ENCODE results near the gene ARHGAP10.

The ARHGAP10 gene

GRCh38 chr4:147824316-147824715, 92.4 kb downstream of the ARHGAP10 start:
- H3K4me1 ChIP-seq (ENCODE audit: control insufficient read depth in 2 of 2, insufficient read depth in 1 of 2, low read depth in 1 of 2, low read length in 2 of 2), result peaks cover 0 to 9% of the 10 kb centered on the region in 2 donors
- no peaks in the 10 kb centered on the region for H3K27me3 ChIP-seq (ENCODE audit: control insufficient read depth in 3 of 3, insufficient read depth in 3 of 3, low read depth in 1 of 3, low read length in 3 of 3)
- H4K91ac ChIP-seq (ENCODE audit: low read depth, low read length, poor library complexity), result no peak overlapping the region
- no peak overlapping the region for H3K27ac ChIP-seq (replicated peaks; ENCODE audit: low read length)
- no CpG with 5 or more reads among the region's 5 CpGs for WGBS, 2 donors (ENCODE audit: extremely low coverage in 2 of 2, insufficient read length in 2 of 2, insufficient replicate concordance in 1 of 2)
- no peak overlapping the region for H3K23ac ChIP-seq (ENCODE audit: low read depth, low read length, poor library complexity)
- H3K4me2 ChIP-seq (ENCODE audit: insufficient read depth, low read length, poor library complexity, severe bottlenecking), result no peak overlapping the region
- H3K4ac ChIP-seq (ENCODE audit: low read length), result no peak overlapping the region
- H2BK5ac ChIP-seq (ENCODE audit: low read length), result no peak overlapping the region
- no peak overlapping the region for H3K9ac ChIP-seq (ENCODE audit: low read depth, low read length, poor library complexity)
- no peak overlapping the region for H3K4me3 ChIP-seq (ENCODE audit: low read length in 2 of 2)
- no peaks in the 10 kb centered on the region for H3K79me1 ChIP-seq (ENCODE audit: low read depth, low read length)
- H2BK120ac ChIP-seq (ENCODE audit: low read depth, low read length), result no peak overlapping the region
- H2AK5ac ChIP-seq (ENCODE audit: low read depth, low read length), result no peak overlapping the region
- no peak overlapping the region for H2AFZ ChIP-seq (ENCODE audit: low read length)
- no peak for DNase-seq (ENCODE audit: low spot score)
- H3K36me3 ChIP-seq (replicated peaks in 1 of 2; ENCODE audit: control insufficient read depth in 2 of 2, insufficient read depth in 2 of 2, low read length in 2 of 2), result no peaks in the 10 kb centered on the region
- H2BK15ac ChIP-seq (ENCODE audit: low read length), result no peak overlapping the region
- no peak overlapping the region for H2BK12ac ChIP-seq (ENCODE audit: low read length)
- no peak overlapping the region for H4K8ac ChIP-seq (ENCODE audit: low read depth, low read length)
- no peak overlapping the region for H3K14ac ChIP-seq (ENCODE audit: low read length)
- H3K18ac ChIP-seq (ENCODE audit: low read length), result no peak overlapping the region
- H3K9me3 ChIP-seq (replicated peaks in 1 of 2; ENCODE audit: control insufficient read depth in 2 of 2, insufficient read depth in 1 of 2, low read depth in 1 of 2, low read length in 2 of 2), result no peaks in the 10 kb centered on the region

GRCh38 chr4:147824884-147825283, 93.0 kb downstream of the ARHGAP10 start:
- Histone ChIP-seq H3K18ac (ENCODE audit: low read length) (no peak overlapping the region), H3K23ac (ENCODE audit: low read depth, low read length, poor library complexity) (no peak overlapping the region), H4K91ac (ENCODE audit: low read depth, low read length, poor library complexity) (no peak overlapping the region), H3K79me1 (ENCODE audit: low read depth, low read length) (no peaks in the 10 kb centered on the region), H3K4me2 (ENCODE audit: insufficient read depth, low read length, poor library complexity, severe bottlenecking) (no peak overlapping the region), H4K8ac (ENCODE audit: low read depth, low read length) (no peak overlapping the region), H3K27me3 (ENCODE audit: control insufficient read depth in 3 of 3, insufficient read depth in 3 of 3, low read depth in 1 of 3, low read length in 3 of 3) (no peaks in the 10 kb centered on the region), H3K4me1 (ENCODE audit: control insufficient read depth in 2 of 2, insufficient read depth in 1 of 2, low read depth in 1 of 2, low read length in 2 of 2) (peaks cover 0 to 13% of the 10 kb centered on the region in 2 donors), H3K14ac (ENCODE audit: low read length) (no peak overlapping the region), H2BK12ac (ENCODE audit: low read length) (no peak overlapping the region), H2BK5ac (ENCODE audit: low read length) (no peak overlapping the region), H2BK120ac (ENCODE audit: low read depth, low read length) (no peak overlapping the region), H2AK5ac (ENCODE audit: low read depth, low read length) (no peak overlapping the region), H3K27ac (replicated peaks; ENCODE audit: low read length) (no peak overlapping the region), H3K9ac (ENCODE audit: low read depth, low read length, poor library complexity) (no peak overlapping the region), H2BK15ac (ENCODE audit: low read length) (no peak overlapping the region), H2AFZ (ENCODE audit: low read length) (no peak overlapping the region), H3K36me3 (replicated peaks in 1 of 2; ENCODE audit: control insufficient read depth in 2 of 2, insufficient read depth in 2 of 2, low read length in 2 of 2) (no peaks in the 10 kb centered on the region), H3K9me3 (replicated peaks in 1 of 2; ENCODE audit: control insufficient read depth in 2 of 2, insufficient read depth in 1 of 2, low read depth in 1 of 2, low read length in 2 of 2) (no peaks in the 10 kb centered on the region), H3K4me3 (ENCODE audit: low read length in 2 of 2) (no peak overlapping the region), H3K4ac (ENCODE audit: low read length) (no peak overlapping the region)
- no CpG with 5 or more reads among the region's 4 CpGs for WGBS, 2 donors (ENCODE audit: extremely low coverage in 2 of 2, insufficient read length in 2 of 2, insufficient replicate concordance in 1 of 2)
- no peak for DNase-seq (ENCODE audit: low spot score)

GRCh38 chr4:147825451-147826287, 93.8 kb downstream of the ARHGAP10 start:
- no peak overlapping the region for H3K14ac ChIP-seq (ENCODE audit: low read length)
- no peak overlapping the region for H2BK120ac ChIP-seq (ENCODE audit: low read depth, low read length)
- no peaks in the 10 kb centered on the region for H3K36me3 ChIP-seq (replicated peaks in 1 of 2; ENCODE audit: control insufficient read depth in 2 of 2, insufficient read depth in 2 of 2, low read length in 2 of 2)
- DNase-seq (ENCODE audit: low spot score), result no peak
- no CpG with 5 or more reads among the region's 8 CpGs for WGBS, 2 donors (ENCODE audit: extremely low coverage in 2 of 2, insufficient read length in 2 of 2, insufficient replicate concordance in 1 of 2)
- H3K4me2 ChIP-seq (ENCODE audit: insufficient read depth, low read length, poor library complexity, severe bottlenecking), result no peak overlapping the region
- no peak overlapping the region for H3K4me3 ChIP-seq (ENCODE audit: low read length in 2 of 2)
- H3K4me1 ChIP-seq (ENCODE audit: control insufficient read depth in 2 of 2, insufficient read depth in 1 of 2, low read depth in 1 of 2, low read length in 2 of 2), result peaks cover 0 to 13% of the 10 kb centered on the region in 2 donors
- H3K79me1 ChIP-seq (ENCODE audit: low read depth, low read length), result no peaks in the 10 kb centered on the region
- H2BK5ac ChIP-seq (ENCODE audit: low read length), result no peak overlapping the region
- no peaks in the 10 kb centered on the region for H3K9me3 ChIP-seq (replicated peaks in 1 of 2; ENCODE audit: control insufficient read depth in 2 of 2, insufficient read depth in 1 of 2, low read depth in 1 of 2, low read length in 2 of 2)
- H4K91ac ChIP-seq (ENCODE audit: low read depth, low read length, poor library complexity), result no peak overlapping the region
- no peak overlapping the region for H3K18ac ChIP-seq (ENCODE audit: low read length)
- H3K9ac ChIP-seq (ENCODE audit: low read depth, low read length, poor library complexity), result no peak overlapping the region
- H3K4ac ChIP-seq (ENCODE audit: low read length), result no peak overlapping the region
- no peak overlapping the region for H3K27ac ChIP-seq (replicated peaks; ENCODE audit: low read length)
- H2AFZ ChIP-seq (ENCODE audit: low read length), result no peak overlapping the region
- no peaks in the 10 kb centered on the region for H3K27me3 ChIP-seq (ENCODE audit: control insufficient read depth in 3 of 3, insufficient read depth in 3 of 3, low read depth in 1 of 3, low read length in 3 of 3)
- H3K23ac ChIP-seq (ENCODE audit: low read depth, low read length, poor library complexity), result no peak overlapping the region
- no peak overlapping the region for H4K8ac ChIP-seq (ENCODE audit: low read depth, low read length)
- no peak overlapping the region for H2AK5ac ChIP-seq (ENCODE audit: low read depth, low read length)
- no peak overlapping the region for H2BK15ac ChIP-seq (ENCODE audit: low read length)
- no peak overlapping the region for H2BK12ac ChIP-seq (ENCODE audit: low read length)

DNA sequence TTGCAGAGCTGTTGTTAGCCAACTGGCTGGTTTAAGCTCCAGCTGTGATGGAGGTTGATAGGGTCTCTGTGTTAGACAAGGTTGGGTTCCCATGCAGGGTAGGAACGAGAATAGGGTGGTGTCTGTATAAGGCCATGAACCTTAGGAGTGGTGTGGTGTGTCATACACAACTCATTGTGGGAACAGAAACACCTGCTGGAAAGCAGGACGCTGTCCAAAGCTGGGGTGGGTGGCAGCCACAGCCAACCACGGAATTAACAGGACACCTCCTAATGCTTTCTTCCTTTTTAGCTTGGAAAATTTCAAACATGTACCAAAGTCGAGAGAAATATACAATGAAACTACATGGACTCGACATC, 94.4 kb downstream of the ARHGAP10 start:
- no CpG with 5 or more reads among the region's 5 CpGs for WGBS, 2 donors (ENCODE audit: extremely low coverage in 2 of 2, insufficient read length in 2 of 2, insufficient replicate concordance in 1 of 2)
- no peaks in the 10 kb centered on the region for H3K36me3 ChIP-seq (replicated peaks in 1 of 2; ENCODE audit: control insufficient read depth in 2 of 2, insufficient read depth in 2 of 2, low read length in 2 of 2)
- no peak overlapping the region for H4K8ac ChIP-seq (ENCODE audit: low read depth, low read length)
- H3K27me3 ChIP-seq (ENCODE audit: control insufficient read depth in 3 of 3, insufficient read depth in 3 of 3, low read depth in 1 of 3, low read length in 3 of 3), result no peaks in the 10 kb centered on the region
- no peak overlapping the region for H3K18ac ChIP-seq (ENCODE audit: low read length)
- no peak overlapping the region for H3K9ac ChIP-seq (ENCODE audit: low read depth, low read length, poor library complexity)
- H3K9me3 ChIP-seq (replicated peaks in 1 of 2; ENCODE audit: control insufficient read depth in 2 of 2, insufficient read depth in 1 of 2, low read depth in 1 of 2, low read length in 2 of 2), result no peaks in the 10 kb centered on the region
- H3K79me1 ChIP-seq (ENCODE audit: low read depth, low read length), result no peaks in the 10 kb centered on the region
- H3K4ac ChIP-seq (ENCODE audit: low read length), result no peak overlapping the region
- H2BK12ac ChIP-seq (ENCODE audit: low read length), result no peak overlapping the region
- no peak overlapping the region for H3K4me3 ChIP-seq (ENCODE audit: low read length in 2 of 2)
- no peak overlapping the region for H2BK15ac ChIP-seq (ENCODE audit: low read length)
- H3K27ac ChIP-seq (replicated peaks; ENCODE audit: low read length), result no peak overlapping the region
- H2BK5ac ChIP-seq (ENCODE audit: low read length), result no peak overlapping the region
- no peak overlapping the region for H2AK5ac ChIP-seq (ENCODE audit: low read depth, low read length)
- H3K4me1 ChIP-seq (ENCODE audit: control insufficient read depth in 2 of 2, insufficient read depth in 1 of 2, low read depth in 1 of 2, low read length in 2 of 2), result peaks cover 0 to 10% of the 10 kb centered on the region in 2 donors
- H3K23ac ChIP-seq (ENCODE audit: low read depth, low read length, poor library complexity), result no peak overlapping the region
- no peak overlapping the region for H3K14ac ChIP-seq (ENCODE audit: low read length)
- H4K91ac ChIP-seq (ENCODE audit: low read depth, low read length, poor library complexity), result no peak overlapping the region
- no peak overlapping the region for H2BK120ac ChIP-seq (ENCODE audit: low read depth, low read length)
- no peak overlapping the region for H2AFZ ChIP-seq (ENCODE audit: low read length)
- H3K4me2 ChIP-seq (ENCODE audit: insufficient read depth, low read length, poor library complexity, severe bottlenecking), result no peak overlapping the region
- DNase-seq (ENCODE audit: low spot score), result no peak
